OCI-LY3 (cell line): ENCODE measurements around the gene KYNU.

Experiments
- H2AFZ ChIP-seq: fragments of 200-600, 300-600 bp; shearing (Covaris generic); 2 replicates; pipeline ENCODE4 v1.6.0; 2014; ENCODE audit warnings: antibody characterized with exemption, low read depth, low read length
- H3K27ac ChIP-seq: fragments of 200-600, 300-600 bp; sonication (generic); 2 replicates; pipeline ENCODE4 v1.5.1; 2014; ENCODE audit warnings: mild to moderate bottlenecking, low read length, moderate library complexity, mixed read lengths
- H3K27me3 ChIP-seq: fragments of 200-600, 300-600 bp; sonication (generic); 2 replicates; pipeline ENCODE4 v1.6.1; 2014; ENCODE audit warnings: low read depth, low read length, mixed read lengths
- H3K36me3 ChIP-seq: fragments of 200-600, 300-600 bp; sonication (generic); replicated peaks from 2 replicates; pipeline ENCODE3; 2014; ENCODE audit warnings: low read depth, low read length, mixed read lengths
- H3K4me1 ChIP-seq: fragments of 300-600, 200-600 bp; sonication (generic); 2 replicates; pipeline ENCODE4 v1.6.1; 2014; ENCODE audit warnings: low read length, mixed read lengths
- H3K4me2 ChIP-seq: fragments of 200-600, 300-600 bp; sonication (generic); 2 replicates; pipeline ENCODE4 v1.6.1; 2014; ENCODE audit warnings: low read length, mixed read lengths
- H3K4me3 ChIP-seq: fragments of 300-600, 200-600 bp; sonication (generic); 2 replicates; pipeline ENCODE4 v1.5.1; 2014; ENCODE audit warnings: antibody characterized with exemption, mild to moderate bottlenecking, low read length, moderate library complexity
- H3K79me2 ChIP-seq: fragments of 300-600, 200-600 bp; shearing (Covaris generic); 2 replicates; pipeline ENCODE4 v1.6.1; 2014; ENCODE audit warnings: mild to moderate bottlenecking, low read length, mixed read lengths
- H3K9ac ChIP-seq: fragments of 300-600, 200-600 bp; shearing (Covaris generic); 2 replicates; pipeline ENCODE4 v1.6.0; 2014; ENCODE audit warnings: mild to moderate bottlenecking, low read length, moderate library complexity
- H3K9me3 ChIP-seq: fragments of 200-600, 300-600 bp; shearing (Covaris generic); 2 replicates; pipeline ENCODE4 v1.6.1; 2014; ENCODE audit warnings: low read length, mixed read lengths; ENCODE audit not compliant: insufficient read depth
- H4K20me1 ChIP-seq: fragments of 200-600, 300-600 bp; sonication (generic); 2 replicates; pipeline ENCODE4 v1.6.1; 2016; ENCODE audit warnings: low read length, mixed read lengths; ENCODE audit not compliant: insufficient read depth
- CTCF ChIP-seq: fragments of 200-600, 300-600 bp; sonication (generic); IDR thresholded peaks from 2 replicates; pipeline ENCODE4 v1.5.1; 2014; ENCODE audit warnings: antibody characterized with exemption, low read length, low read depth
- EZH2phosphoT487 ChIP-seq: fragments of 200-600 bp; shearing (Covaris generic); IDR thresholded peaks from 2 replicates; pipeline ENCODE4 v1.6.1; 2018; ENCODE audit warnings: antibody characterized with exemption, mixed run types, low read depth

The KYNU gene

GRCh38 chr2:143081616-143082015 is 204.2 kb downstream of the KYNU start:
- no peak overlapping the region for H3K27ac ChIP-seq
- TF ChIP-seq EZH2phosphoT487 (no peak), CTCF (no peak)
- no peak overlapping the region for H2AFZ ChIP-seq
- no peaks in the 10 kb centered on the region for H3K36me3 ChIP-seq
- H3K4me3 ChIP-seq, result no peak overlapping the region
- no peaks in the 10 kb centered on the region for H3K9me3 ChIP-seq
- no peaks in the 10 kb centered on the region for H3K79me2 ChIP-seq
- H3K4me1 ChIP-seq, result peaks cover 16% of the 10 kb centered on the region
- no peaks in the 10 kb centered on the region for H3K27me3 ChIP-seq
- H3K4me2 ChIP-seq, result no peak overlapping the region
- H3K9ac ChIP-seq, result no peak overlapping the region
- H4K20me1 ChIP-seq, result no peaks in the 10 kb centered on the region

- peaks cover 16% of the 10 kb centered on the region for H3K4me1 ChIP-seq
- H3K9me3 ChIP-seq, result no peaks in the 10 kb centered on the region
- no peaks in the 10 kb centered on the region for H3K27me3 ChIP-seq
- H3K9ac ChIP-seq, result no peak overlapping the region
- no peak overlapping the region for H3K4me2 ChIP-seq
- no peak for TF ChIP-seq CTCF
- no peak for TF ChIP-seq EZH2phosphoT487
- H3K36me3 ChIP-seq, result no peaks in the 10 kb centered on the region
- no peaks in the 10 kb centered on the region for H3K79me2 ChIP-seq
- H3K27ac ChIP-seq, result no peak overlapping the region
- H3K4me3 ChIP-seq, result no peak overlapping the region
- H4K20me1 ChIP-seq, result no peaks in the 10 kb centered on the region
- no peak overlapping the region for H2AFZ ChIP-seq
These were observed 206.2 kb downstream of the KYNU start for GRCh38 chr2:143083636-143084035.

- Histone ChIP-seq H3K79me2 (no peaks in the 10 kb centered on the region), H3K4me1 (peaks cover 16% of the 10 kb centered on the region), H2AFZ (no peak overlapping the region), H3K9ac (no peak overlapping the region), H3K9me3 (no peaks in the 10 kb centered on the region), H3K27ac (no peak overlapping the region), H3K27me3 (no peaks in the 10 kb centered on the region), H4K20me1 (no peaks in the 10 kb centered on the region), H3K4me2 (no peak overlapping the region), H3K36me3 (no peaks in the 10 kb centered on the region), H3K4me3 (no peak overlapping the region)
- TF ChIP-seq CTCF, result no peak
- no peak for TF ChIP-seq EZH2phosphoT487
These were observed 207.0 kb downstream of the KYNU start for GRCh38 chr2:143084462-143084861.

- Histone ChIP-seq H4K20me1 (no peaks in the 10 kb centered on the region), H3K27me3 (no peaks in the 10 kb centered on the region), H3K4me1 (peaks cover 16% of the 10 kb centered on the region), H3K79me2 (no peaks in the 10 kb centered on the region), H3K27ac (peak overlapping the region; percentile 57), H3K9ac (0 out of 2 replicates have a peak overlapping the region, but pooled peaks have one; percentile 7), H3K9me3 (no peaks in the 10 kb centered on the region), H2AFZ (peak overlapping the region; percentile 91), H3K36me3 (no peaks in the 10 kb centered on the region), H3K4me3 (no peak overlapping the region), H3K4me2 (peak overlapping the region; percentile 35)
- TF ChIP-seq EZH2phosphoT487 (no peak), CTCF (no peak)
These were observed 207.8 kb downstream of the KYNU start for GRCh38 chr2:143085125-143085784.
